Activated CD4-positive, alpha-beta T cell treated with anti-CD3 and anti-CD28 coated beads, Interleukin-2, amount 50 U/mL, for 48 hours (primary cell): Measurements from ENCODE around the gene DENND2A.
"Not testable (repeated sequence)": the region's sequence is repeated elsewhere in the genome, so short reads cannot be mapped to it uniquely, and the experiment has no call there.

Experiments used
- DNase-seq, 2 experiments: peaks; one replicate each; pipeline ENCODE4 v3.0.0-alpha.2; 2020

The DENND2A gene

GRCh38 chr7:140581411-140581810 lies 59.2 kb downstream of the DENND2A start:
- no peak for DNase-seq

GRCh38 chr7:140577651-140578050 lies 63.0 kb downstream of the DENND2A start:
- no peak for DNase-seq

GRCh38 chr7:140576589-140576988 lies 64.0 kb downstream of the DENND2A start:
- no peak for DNase-seq

DNA sequence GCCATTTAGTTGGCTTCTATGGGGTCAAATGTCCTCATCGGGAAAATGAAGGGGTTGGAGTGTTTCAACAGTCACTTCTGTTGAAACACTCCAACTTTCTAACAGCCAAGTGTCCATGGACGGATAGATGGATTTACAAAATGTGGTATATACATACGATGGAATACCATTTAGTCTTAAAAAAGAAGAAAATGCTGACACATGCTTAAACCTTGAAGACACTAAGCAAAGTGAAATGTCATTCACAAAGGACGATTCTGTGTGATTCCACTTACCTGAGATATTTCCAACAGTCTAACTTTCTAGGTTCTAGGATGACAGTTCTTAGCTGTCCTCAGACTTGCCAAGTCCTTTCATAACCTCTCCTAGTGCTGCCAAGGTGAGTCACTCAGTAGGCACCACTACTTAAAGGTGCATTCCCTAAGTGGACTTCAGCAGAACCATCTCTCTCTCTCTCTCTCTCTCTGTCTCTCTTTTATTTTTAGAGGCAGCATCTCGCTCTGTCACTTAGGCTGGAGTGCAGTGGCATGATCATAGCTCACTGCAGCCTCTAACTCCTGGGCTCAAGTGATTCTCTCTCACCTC lies 69.0 kb downstream of the DENND2A start:
- DNase-seq, result no peak

- DNase-seq, result no peak
Measured at GRCh38 chr7:140570120-140570519, 70.5 kb downstream of the DENND2A start.

DNA sequence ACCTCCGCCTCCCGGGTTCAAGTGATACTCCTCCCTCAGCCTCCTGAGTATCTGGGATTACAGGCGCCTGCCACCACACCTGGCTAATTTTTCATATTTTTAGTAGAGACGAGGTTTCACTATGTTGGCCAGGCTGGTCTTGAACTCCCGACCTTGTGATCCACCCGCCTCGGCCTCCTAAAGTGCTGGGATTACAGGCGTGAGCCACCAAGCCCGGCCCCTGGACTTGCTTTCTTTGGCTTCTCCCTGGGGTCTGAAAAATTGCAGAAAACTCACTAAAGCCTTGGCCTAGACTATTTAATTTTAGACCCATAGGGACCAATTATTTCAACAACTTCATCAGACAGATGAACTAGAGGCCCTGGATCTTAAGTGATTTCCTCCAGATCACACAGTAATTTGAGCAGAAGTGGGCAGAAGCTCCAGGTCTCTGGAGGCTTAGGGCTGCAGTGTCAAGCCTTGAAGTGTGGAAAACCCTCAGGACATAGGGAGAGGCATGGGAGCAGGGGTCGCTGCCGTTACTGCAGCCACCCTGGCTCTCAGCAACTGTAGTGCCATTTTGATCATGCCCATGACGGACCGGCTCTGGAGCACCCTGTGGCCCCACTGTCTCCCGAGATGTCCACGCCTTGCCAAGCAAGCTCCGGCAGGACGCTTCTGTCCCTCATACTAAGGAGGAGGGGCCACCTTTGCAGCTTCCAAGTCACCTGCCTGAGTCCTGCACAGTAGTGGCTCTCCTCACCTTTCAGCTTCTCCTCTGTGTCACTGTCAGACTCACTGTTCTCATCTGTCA lies 72.4 kb downstream of the DENND2A start:
- no peak for DNase-seq

- DNase-seq, result not testable (repeated sequence)
Measured at GRCh38 chr7:140566186-140566585, 74.4 kb downstream of the DENND2A start.

- not testable (repeated sequence) for DNase-seq
Measured at GRCh38 chr7:140565761-140566160, 74.9 kb downstream of the DENND2A start.

- DNase-seq, result no peak
Measured at GRCh38 chr7:140564643-140565042, 76.0 kb downstream of the DENND2A start.

DNA sequence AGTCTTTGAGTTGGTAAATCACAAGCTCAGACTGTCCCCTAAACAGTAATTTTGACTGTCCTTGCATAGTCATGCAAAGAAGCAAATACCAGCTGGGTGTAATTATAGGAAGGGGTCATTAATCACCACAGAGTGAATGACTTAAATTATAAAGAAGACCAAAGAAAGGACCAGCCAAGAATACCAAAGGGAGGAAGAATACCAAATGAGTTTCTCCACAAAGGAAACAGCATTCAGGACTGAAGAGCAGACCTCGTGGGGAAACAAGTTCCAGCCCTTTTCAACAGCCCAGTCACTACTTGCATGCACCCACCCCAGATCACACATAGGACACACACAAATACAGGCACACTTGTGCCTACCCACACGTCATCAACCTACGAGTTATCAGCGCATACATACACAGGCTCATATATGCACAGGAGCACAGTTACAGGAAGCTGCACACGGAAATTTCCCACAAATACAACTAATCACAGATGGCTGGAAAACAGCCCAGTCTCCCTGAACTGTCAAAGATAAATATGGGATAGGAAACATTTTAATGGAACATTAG lies 77.6 kb downstream of the DENND2A start:
- no peak for DNase-seq

DNA sequence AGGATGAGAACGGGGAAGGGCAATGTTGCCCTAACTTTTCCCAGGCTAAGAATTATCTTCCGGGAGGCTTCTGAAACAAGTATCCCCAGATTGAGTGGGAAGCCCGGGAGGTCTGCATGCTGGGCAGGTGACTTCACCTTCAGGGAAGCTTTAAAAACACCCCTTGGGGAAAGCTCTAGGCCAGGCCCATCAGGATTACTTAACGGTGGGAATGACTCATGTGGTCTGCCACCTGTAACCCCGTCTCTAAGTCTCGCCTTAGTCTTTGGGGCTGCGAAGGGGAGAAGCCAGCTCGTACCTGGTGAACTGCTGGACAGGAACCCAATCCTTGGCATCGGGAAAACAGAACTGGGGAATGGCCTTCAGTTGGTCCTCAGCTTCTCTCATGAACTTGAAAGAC lies 81.2 kb downstream of the DENND2A start:
- DNase-seq, result no peak

- no peak for DNase-seq
Measured at GRCh38 chr7:140557809-140558518, 82.6 kb downstream of the DENND2A start.

- no peak for DNase-seq
Measured at GRCh38 chr7:140557069-140557468, 83.5 kb downstream of the DENND2A start.

DNA sequence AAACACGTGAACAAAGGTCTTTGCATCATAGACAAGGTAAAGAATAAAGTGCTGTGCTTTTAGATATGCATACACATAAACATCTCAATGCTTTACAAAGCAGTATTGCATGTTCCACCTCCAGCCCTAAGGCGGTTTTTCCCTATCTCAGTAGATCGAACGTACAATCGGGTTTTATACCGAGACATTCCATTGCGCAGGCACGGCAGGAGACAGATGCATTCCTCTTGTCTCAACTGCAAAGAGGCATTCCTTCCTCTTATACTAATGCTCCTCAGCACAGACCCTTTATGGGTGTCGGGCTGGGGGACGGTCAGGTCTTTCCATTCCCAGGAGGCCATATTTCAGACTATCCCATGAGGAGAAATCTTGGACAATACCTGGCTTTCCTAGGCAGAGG lies 87.4 kb downstream of the DENND2A start:
- DNase-seq, result not testable (repeated sequence)

DNA sequence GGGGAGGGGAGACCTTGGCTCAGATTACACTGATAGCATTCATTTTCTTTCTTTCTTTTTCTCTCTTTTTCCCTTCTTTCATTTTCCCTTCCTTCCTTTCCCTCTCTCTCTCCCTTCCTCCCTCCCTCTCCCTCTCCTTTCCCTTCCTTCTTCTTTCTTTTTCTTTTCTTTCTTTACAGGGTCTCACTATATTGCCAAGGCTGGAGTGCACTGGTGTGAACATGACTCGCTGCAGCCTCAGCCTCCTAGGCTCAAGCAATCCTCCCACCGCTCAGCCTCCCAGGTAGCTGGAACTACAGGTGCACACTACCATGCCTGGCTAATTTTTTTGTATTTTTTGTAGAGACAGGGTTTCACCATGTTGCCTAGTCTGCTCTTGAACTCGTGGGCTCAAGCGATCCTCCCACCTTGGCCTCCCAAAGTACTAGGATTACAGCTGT lies 88.4 kb downstream of the DENND2A start:
- DNase-seq, result no peak

GRCh38 chr7:140551355-140552239 lies 89.0 kb downstream of the DENND2A start:
- no peak for DNase-seq

GRCh38 chr7:140546947-140547346 lies 93.7 kb downstream of the DENND2A start:
- DNase-seq, result no peak

DNA sequence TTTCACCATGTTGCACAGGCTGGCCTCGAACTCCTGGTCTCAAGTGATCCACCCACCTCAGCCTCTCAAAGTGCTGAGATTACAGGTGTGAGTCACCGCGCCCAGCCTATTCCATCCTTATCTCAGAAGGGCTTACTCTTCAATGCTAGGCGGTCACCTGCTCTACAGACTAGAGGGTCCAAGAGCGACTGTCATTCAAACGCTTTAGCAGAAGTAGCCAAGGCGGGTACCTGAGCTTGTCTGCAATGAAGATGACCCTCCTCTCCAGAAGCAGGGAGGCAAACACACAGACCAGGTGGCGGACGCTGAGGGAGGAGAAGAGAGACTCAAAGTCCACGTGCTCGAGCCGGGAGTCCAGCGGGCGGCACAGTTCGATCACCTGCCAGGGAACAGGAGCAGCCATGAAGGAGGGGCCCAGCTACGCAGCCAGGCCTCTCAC lies 96.2 kb downstream of the DENND2A start:
- no peak for DNase-seq

- no peak for DNase-seq
Measured at GRCh38 chr7:140542228-140542603, 98.4 kb downstream of the DENND2A start.

DNA sequence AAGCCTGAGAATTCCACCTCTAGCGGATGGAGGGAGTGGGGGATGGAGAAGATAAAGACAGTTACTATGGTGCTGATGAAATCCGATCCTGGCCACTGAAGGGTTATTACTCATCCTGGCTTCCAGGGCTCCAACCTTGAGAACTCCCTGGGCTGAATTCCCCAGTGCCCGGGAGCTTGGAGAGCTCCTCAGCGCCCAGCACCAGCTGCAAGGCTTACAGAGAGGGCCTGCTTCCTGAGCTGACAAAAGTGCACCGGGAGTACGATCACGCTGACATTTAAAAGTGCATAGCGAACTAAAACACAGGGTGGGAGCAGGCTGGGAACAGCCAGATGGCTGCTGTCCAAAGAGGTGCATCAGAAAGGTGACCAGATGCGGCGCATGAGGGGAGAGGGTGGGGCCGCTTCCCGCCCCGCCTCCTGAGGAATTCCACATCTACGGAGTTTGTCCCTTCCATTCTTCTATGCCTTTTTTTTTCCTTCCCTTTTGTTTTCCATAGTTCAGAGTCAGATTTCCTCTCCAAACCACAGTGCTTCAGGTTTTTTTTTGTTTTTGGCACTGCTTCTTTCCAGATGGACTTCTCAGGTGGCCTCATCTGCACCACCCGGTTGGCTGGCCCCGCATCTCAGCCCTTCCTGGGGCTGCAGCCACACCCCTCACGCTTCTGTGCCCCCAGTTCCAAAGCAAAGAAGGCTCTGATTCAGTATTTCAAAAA lies 98.9 kb downstream of the DENND2A start:
- no peak for DNase-seq

DNA sequence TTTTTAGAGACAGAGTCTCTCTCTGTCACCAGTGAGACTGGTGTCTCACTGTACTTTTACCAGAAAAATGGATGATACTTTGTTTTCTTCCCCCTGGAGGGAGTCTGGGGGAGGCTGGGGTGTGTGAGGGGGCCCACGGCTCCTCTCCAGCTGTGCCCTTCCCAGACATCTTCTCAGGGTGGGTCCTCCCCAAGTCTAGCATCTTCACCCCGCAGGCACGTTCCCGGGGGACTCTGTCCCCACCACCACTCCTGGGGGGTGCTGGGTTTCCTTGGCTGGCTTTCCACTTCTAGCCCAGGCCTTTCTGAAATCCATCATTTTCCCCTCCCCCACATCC lies 99.5 kb downstream of the DENND2A start:
- DNase-seq, result no peak
